ENCODE results near the gene SWSAP1.

- TF ChIP-seq CTCF (conservative IDR thresholded peaks at IDR 0.05; ENCODE audit: low read depth in 2 of 2) (no peak), REST (IDR thresholded peaks at IDR 0.05; ENCODE audit: unreplicated experiment) (no peak), CREB1 (CRISPR knock-in tag; IDR thresholded peaks at IDR 0.05; ENCODE audit: low read depth) (no peak), ETS1 (IDR thresholded peaks at IDR 0.05) (no peak), POLR2AphosphoS5 (IDR thresholded peaks at IDR 0.05; ENCODE audit: low read depth) (no peak), EZH2 (IDR thresholded peaks at IDR 0.05; ENCODE audit: low read depth, unreplicated experiment) (no peak), JUNB (IDR thresholded peaks at IDR 0.05; ENCODE audit: unreplicated experiment) (no peak), ZNF114 (CRISPR knock-in tag; IDR thresholded peaks at IDR 0.05) (no peak), EZH2phosphoT487 (IDR thresholded peaks at IDR 0.05; ENCODE audit: unreplicated experiment) (no peak), STAT1 (IDR thresholded peaks at IDR 0.05; ENCODE audit: unreplicated experiment) (no peak), ZNF331 (CRISPR knock-in tag; IDR thresholded peaks at IDR 0.05; ENCODE audit: low read depth) (no peak), NANOG (IDR thresholded peaks at IDR 0.05; ENCODE audit: borderline replicate concordance) (no peak)
Observed at GRCh38 chr19:11337080-11337479, 37.4 kb upstream of the SWSAP1 start.

Measured in GM23338 (cell line).